GM12878 (cell line): ENCODE data around the gene TTYH3. TPM values are rescaled to one million over a fixed set of nuclear protein-coding genes. Genes with fewer than 3 reads are reported as not detected.

ENCODE experiments used
- ATAC-seq: fragments of 200-7000 bp; cut with Tn5 transposase; 3 replicates; pipeline ENCODE4 v1.9.1; 2020; ENCODE audit warnings: mild to moderate bottlenecking, moderate library complexity
- BruUV-seq: library from RNA; stranded (reverse); fragments of 400-500 nt; replicated peaks from 2 replicates; lab custom pipeline; 2021; lab: Mats Ljungman, UMichigan
- CTCF ChIA-PET: fragments of 300-600 bp; sonication (Branson Sonifier 250); formaldehyde crosslinking; extraction: SDS; loops from one replicate; lab custom pipeline; 2021; ENCODE audit warnings: inconsistent platforms; lab: Yijun Ruan, JAX
- POLR2A ChIA-PET: fragments of 350-600 bp; formaldehyde crosslinking; extraction: SDS; loops from one replicate; lab custom pipeline; 2021; ENCODE audit warnings: inconsistent platforms; lab: Charles Lee
- RAD21 ChIA-PET: fragments of 300-600 bp; sonication (Branson Sonifier 250); formaldehyde crosslinking; loops from one replicate; lab custom pipeline; 2023; ENCODE audit warnings: antibody characterized with exemption; ENCODE audit not compliant: unreplicated experiment; lab: Charles Lee
- SMC1A ChIA-PET: fragments of 300-600 bp; sonication (Branson Sonifier 250); formaldehyde crosslinking; loops from one replicate; lab custom pipeline; 2023; ENCODE audit not compliant: unreplicated experiment, uncharacterized antibody; lab: Charles Lee
- DNase-seq: peaks from one replicate; pipeline ENCODE4 v3.0.0-alpha.2; 2011; ENCODE audit warnings: low read depth, low spot score
- FAIRE-seq: peaks from 3 replicates; lab custom pipeline; 2011; peaks lifted over from hg19 to GRCh38; lab: Jason Lieb, UNC
- H2AFZ ChIP-seq: 2 replicates; pipeline ENCODE4 v1.6.0; 2011; ENCODE audit warnings: low read depth, low read length, control low read depth; ENCODE audit not compliant: control insufficient read depth
- H3K27ac ChIP-seq: 2 replicates; pipeline ENCODE4 v1.5.1; 2011; ENCODE audit warnings: control low read depth; ENCODE audit not compliant: control insufficient read depth, insufficient read depth
- H3K27me3 ChIP-seq, 2 experiments: replicated peaks in 1 of 2; 2 replicates each; pipeline versions ENCODE4 v1.6.0 to v1.6.1; 2011; ENCODE audit warnings: low read length in 1 of 2; ENCODE audit not compliant: control insufficient read depth in 2 of 2, insufficient read depth in 2 of 2
- H3K36me3 ChIP-seq, 2 experiments: 2 replicates each; pipeline ENCODE4 v1.5.1; 2011; ENCODE audit warnings: low read length in 1 of 2; ENCODE audit not compliant: control insufficient read depth in 2 of 2, insufficient read depth in 2 of 2
- H3K4me1 ChIP-seq: 2 replicates; pipeline ENCODE4 v1.6.1; 2011; ENCODE audit warnings: mild to moderate bottlenecking, low read length, moderate library complexity, mixed read lengths; ENCODE audit not compliant: control insufficient read depth, insufficient read depth
- H3K4me2 ChIP-seq: 2 replicates; pipeline ENCODE4 v1.6.0; 2011; ENCODE audit warnings: control low read depth; ENCODE audit not compliant: control insufficient read depth, insufficient read depth
- H3K4me3 ChIP-seq: fragments of 200-600 bp; sonication (generic); 2 replicates; pipeline ENCODE4 v1.5.1; 2016
- H3K79me2 ChIP-seq: 2 replicates; pipeline ENCODE4 v1.6.0; 2011; ENCODE audit warnings: low read length; ENCODE audit not compliant: control insufficient read depth, insufficient read depth
- H3K9ac ChIP-seq: 2 replicates; pipeline ENCODE4 v1.8.0; 2011; ENCODE audit warnings: low read length, control low read depth, mixed read lengths; ENCODE audit not compliant: control insufficient read depth, insufficient read depth
- H3K9me3 ChIP-seq: replicated peaks from 3 replicates; pipeline ENCODE4 v1.5.1; 2011; ENCODE audit warnings: mild to moderate bottlenecking, low read length; ENCODE audit not compliant: control insufficient read depth, insufficient read depth
- H4K20me1 ChIP-seq: 2 replicates; pipeline ENCODE4 v1.6.0; 2011; ENCODE audit not compliant: control insufficient read depth, insufficient read depth
- ATF2 ChIP-seq: IDR thresholded peaks from 2 replicates; pipeline ENCODE4 v1.6.1; 2012; ENCODE audit warnings: low read length, inconsistent platforms
- CBFB ChIP-seq: IDR thresholded peaks from 2 replicates; pipeline ENCODE4 v1.6.1; 2016; ENCODE audit warnings: antibody characterized with exemption, low read depth
- CHD2 ChIP-seq: IDR thresholded peaks from 2 replicates; pipeline ENCODE4 v1.6.1; 2011; ENCODE audit warnings: low read depth, low read length, improper control_type of control experiment, borderline replicate concordance
- HCFC1 ChIP-seq: fragments of 150-350 bp; IDR thresholded peaks from 2 replicates; pipeline ENCODE4 v1.6.1; 2014; ENCODE audit warnings: low read length
- IKZF2 ChIP-seq, 2 experiments: fragments of 450-650 bp; IDR thresholded peaks; 2 replicates each; pipeline ENCODE4 v1.6.1; 2017; ENCODE audit warnings: mild to moderate bottlenecking in 2 of 2, moderate library complexity in 2 of 2
- IRF5 ChIP-seq: fragments of 450-650 bp; IDR thresholded peaks from 2 replicates; pipeline ENCODE4 v1.6.1; 2017; ENCODE audit warnings: borderline replicate concordance
- MXI1 ChIP-seq: fragments of 150-350 bp; IDR thresholded peaks from 2 replicates; pipeline ENCODE4 v1.6.1; 2011; ENCODE audit warnings: low read depth, mild to moderate bottlenecking, inconsistent platforms, low read length, improper control_type of control experiment
- NFYB ChIP-seq: IDR thresholded peaks from 2 replicates; pipeline ENCODE4 v1.6.1; 2011; ENCODE audit warnings: low read depth, mild to moderate bottlenecking, low read length, improper control_type of control experiment, moderate library complexity; ENCODE audit not compliant: insufficient read depth
- NR2C1 ChIP-seq: fragments of 450-650 bp; IDR thresholded peaks from 2 replicates; pipeline ENCODE4 v1.6.1; 2017; ENCODE audit warnings: antibody characterized with exemption, mild to moderate bottlenecking, moderate library complexity
- PAX5 ChIP-seq: IDR thresholded peaks from 2 replicates; pipeline ENCODE4 v1.6.1; 2011; ENCODE audit warnings: low read depth, low read length, borderline replicate concordance
- POLR2AphosphoS2 ChIP-seq: IDR thresholded peaks from 2 replicates; pipeline ENCODE4 v1.6.1; 2011; ENCODE audit warnings: low read depth, mild to moderate bottlenecking, low read length, improper control_type of control experiment, moderate library complexity
- RAD21 ChIP-seq: IDR thresholded peaks from 2 replicates; pipeline ENCODE4 v1.6.1; 2011; ENCODE audit warnings: mild to moderate bottlenecking, low read depth, low read length, moderate library complexity; ENCODE audit not compliant: insufficient read depth
- SIN3A ChIP-seq: IDR thresholded peaks from 2 replicates; pipeline ENCODE4 v1.6.1; 2012; ENCODE audit warnings: low read depth, low read length, improper control_type of control experiment
- SMAD1 ChIP-seq: fragments of 450-650 bp; IDR thresholded peaks from 2 replicates; pipeline ENCODE4 v1.6.1; 2018; ENCODE audit warnings: mild to moderate bottlenecking, low read depth; ENCODE audit not compliant: partially characterized antibody
- SMARCA5 ChIP-seq: fragments of 450-650 bp; IDR thresholded peaks from 2 replicates; pipeline ENCODE4 v1.6.1; 2017; ENCODE audit warnings: mild to moderate bottlenecking
- STAT1 ChIP-seq: fragments of 450-650 bp; conservative IDR thresholded peaks from 2 replicates; pipeline ENCODE4 v1.6.1; 2014; ENCODE audit warnings: antibody characterized with exemption, mild to moderate bottlenecking
- TCF12 ChIP-seq: IDR thresholded peaks from 2 replicates; pipeline ENCODE4 v1.6.1; 2011; ENCODE audit warnings: low read depth, mild to moderate bottlenecking, low read length
- TCF7 ChIP-seq: IDR thresholded peaks from 2 replicates; pipeline ENCODE4 v1.6.1; 2014; ENCODE audit warnings: antibody characterized with exemption, borderline replicate concordance
- YY1 ChIP-seq: IDR thresholded peaks from 2 replicates; pipeline ENCODE4 v1.6.1; 2011; ENCODE audit warnings: low read depth, mild to moderate bottlenecking, low read length
- WGBS: methylation state at CpG from one replicate; pipeline ENCODE4 v1.1.6; 2016; ENCODE audit warnings: low lambda C conversion rate; ENCODE audit not compliant: insufficient replicate concordance, insufficient coverage; ENCODE audit errors: missing lambda C conversion rate; 5-methylcytosine and 5-hydroxymethylcytosine counted together
- in situ Hi-C: fragments of 300-500 bp; cut with MboI; formaldehyde crosslinking; loops from 9 replicates; pipeline ENCODE4 v1.14.3; 2018; ENCODE audit warnings: mixed read lengths
- intact Hi-C: fragments of 100-400 bp; cut with micrococcal nuclease; formaldehyde crosslinking; loops from one replicate; pipeline ENCODE4 v1.14.2; 2022; ENCODE audit not compliant: unreplicated experiment
- polyA plus RNA-seq, 11 experiments: library from polyadenylated mRNA; depleted of rRNA in 4 of 11; unstranded in 6 of 11; stranded (reverse) in 5 of 11; fragments of >200 nt; fragmentation: Nextera tagmentation in 4 of 11; fragmentation: Illumina TruSeq in 1 of 11; extraction: Ambion mirVana in 4 of 11; extraction: Trizol in 1 of 11; gene quantifications; 1 replicate in 1 of 11; 2 replicates in 10 of 11; pipeline versions ENCODE4 v1.2.1 to v1.2.3, GENCODE V29; 2011 to 2016; ENCODE audit warnings: inconsistent platforms in 2 of 11, missing spikeins in 2 of 11, low read depth in 1 of 11
- total RNA-seq, 4 experiments: library from RNA; depleted of rRNA in 3 of 4; stranded (reverse); fragments of >200 nt in 3 of 4; fragmentation: Illumina TruSeq in 1 of 4; extraction: Trizol in 1 of 4; gene quantifications; 2 replicates each; pipeline versions ENCODE4 v1.2.1 to v1.2.3, GENCODE V29; 2013 to 2021

Gene TTYH3
- total and polyA plus RNA-seq, 10 of the 15 experiments (the other 5 are each of a cell fraction or from before 2014, with no cell fraction given) = 0.79 to 71.4 (median 10.5) TPM

GRCh38 chr7:2657920-2658671, 26.3 kb downstream of the TTYH3 start:
- Histone ChIP-seq H3K4me1 (no peaks in the 10 kb centered on the region), H3K9me3 (no peaks in the 10 kb centered on the region), H3K36me3 (no peaks in the 10 kb centered on the region), H3K27me3 (no peaks in the 10 kb centered on the region), H4K20me1 (no peaks in the 10 kb centered on the region), H3K9ac (no peak overlapping the region), H3K79me2 (no peaks in the 10 kb centered on the region), H3K4me3 (no peak overlapping the region), H3K27ac (no peak overlapping the region), H3K4me2 (no peak overlapping the region), H2AFZ (no peak overlapping the region)
- BruUV-seq = no TSS peak
- CTCF ChIA-PET = interaction anchor here (0.6 to 1.2 kb wide), 3 partner anchors 14 to 49 kb away, joined by 3 read pairs; no protein-coding TSS in a partner anchor
- FAIRE-seq (no peak), DNase-seq (no peak), ATAC-seq (no peak)
- POLR2A ChIA-PET = interaction anchor here (0.5 kb wide), 1 partner anchor 62 kb away, joined by 3 read pairs; no protein-coding TSS in a partner anchor
- RAD21 ChIA-PET = no interaction called here
- intact Hi-C loops (no loop called here), in situ Hi-C loops (no loop called here)
- SMC1A ChIA-PET = no interaction called here
- 78% methylated on average over 32 of the region's 33 CpGs for WGBS
- TF ChIP-seq POLR2AphosphoS2 (no peak), NR2C1 (no peak), CHD2 (no peak), SIN3A (no peak), SMAD1 (no peak), IRF5 (no peak), TCF7 (no peak), NFYB (no peak), STAT1 (no peak), YY1 (no peak), TCF12 (no peak), ATF2 (no peak), IKZF2 (IDR thresholded peaks at IDR 0.05) (no peak), PAX5 (no peak), HCFC1 (no peak), MXI1 (no peak), CBFB (no peak), SMARCA5 (no peak), RAD21 (no peak)
